ENCODE results near the gene IFFO2.

IFFO2 gene

DNA sequence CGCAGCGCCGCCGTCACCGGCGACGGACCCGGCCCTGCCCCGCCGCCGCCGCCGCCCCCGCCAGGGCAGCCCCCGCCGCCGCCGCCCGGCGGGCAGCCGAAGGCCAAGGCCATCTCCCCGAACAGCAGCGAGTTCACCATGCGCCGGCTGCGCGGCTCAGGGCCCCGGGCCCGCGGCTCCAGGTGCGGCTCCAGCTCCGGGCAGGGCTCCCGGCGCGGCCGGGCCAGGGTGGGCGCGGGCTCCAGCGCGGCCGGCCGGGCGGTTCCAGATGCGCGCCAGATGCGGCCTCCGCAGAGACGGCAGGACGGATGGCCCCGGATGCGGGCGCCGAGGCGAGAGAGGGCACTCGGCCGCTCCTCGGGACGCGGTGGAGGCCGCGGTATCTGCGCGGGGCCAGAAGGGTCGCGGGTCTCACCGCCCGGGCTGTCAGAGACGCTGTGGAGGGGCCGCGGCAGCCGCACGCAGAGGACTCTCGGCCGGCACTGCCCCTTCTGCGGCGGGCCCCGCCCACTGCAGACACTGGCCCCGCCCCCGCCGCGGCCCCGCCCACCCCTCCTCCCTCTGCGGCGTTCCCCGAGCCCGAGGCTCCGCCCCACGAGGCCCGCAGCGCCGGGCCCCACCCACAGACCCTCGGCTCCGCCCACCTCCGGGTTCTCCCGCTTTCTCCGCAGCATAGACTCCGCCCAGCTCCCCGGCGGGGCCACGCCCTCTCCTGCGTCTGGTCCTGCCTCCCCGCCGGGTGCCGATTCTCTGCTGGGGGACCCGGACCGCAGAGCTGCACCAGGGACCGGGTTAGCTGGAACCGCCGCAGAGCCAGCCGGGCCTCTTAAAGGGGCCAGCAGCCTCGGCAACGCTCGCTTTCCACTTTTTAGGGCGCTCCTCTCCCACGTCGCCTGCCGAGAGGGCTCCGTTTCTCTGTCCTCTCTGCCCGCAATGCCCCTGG, at the start of gene IFFO2:
Gene IFFO2, minus strand, starts transcription at position 484 of the 943 bp plus-strand sequence. Its CDS starts 344 bp downstream, at position 140.
- peak; percentile 96 for DNase-seq

DNA sequence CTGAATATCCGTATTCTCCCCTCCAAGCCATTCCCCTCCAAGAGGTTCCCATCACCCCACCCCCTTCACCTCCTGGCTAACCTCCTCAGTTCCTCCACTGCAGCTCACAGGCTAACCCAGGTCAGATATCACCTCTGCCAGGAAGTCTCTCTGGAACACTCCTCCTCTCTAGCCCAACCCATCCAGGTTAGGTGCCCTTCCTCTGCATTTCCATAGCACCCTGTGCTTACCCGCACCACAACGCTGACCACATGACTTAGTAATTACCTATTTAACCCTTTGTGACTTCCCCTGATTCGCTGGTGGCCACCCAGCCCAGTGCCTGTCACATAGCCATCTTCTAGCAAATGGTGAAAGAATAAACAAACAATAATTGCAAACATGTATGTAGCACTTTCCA, 49.5 kb upstream of the IFFO2 start:
- DNase-seq, result no peak

DNA sequence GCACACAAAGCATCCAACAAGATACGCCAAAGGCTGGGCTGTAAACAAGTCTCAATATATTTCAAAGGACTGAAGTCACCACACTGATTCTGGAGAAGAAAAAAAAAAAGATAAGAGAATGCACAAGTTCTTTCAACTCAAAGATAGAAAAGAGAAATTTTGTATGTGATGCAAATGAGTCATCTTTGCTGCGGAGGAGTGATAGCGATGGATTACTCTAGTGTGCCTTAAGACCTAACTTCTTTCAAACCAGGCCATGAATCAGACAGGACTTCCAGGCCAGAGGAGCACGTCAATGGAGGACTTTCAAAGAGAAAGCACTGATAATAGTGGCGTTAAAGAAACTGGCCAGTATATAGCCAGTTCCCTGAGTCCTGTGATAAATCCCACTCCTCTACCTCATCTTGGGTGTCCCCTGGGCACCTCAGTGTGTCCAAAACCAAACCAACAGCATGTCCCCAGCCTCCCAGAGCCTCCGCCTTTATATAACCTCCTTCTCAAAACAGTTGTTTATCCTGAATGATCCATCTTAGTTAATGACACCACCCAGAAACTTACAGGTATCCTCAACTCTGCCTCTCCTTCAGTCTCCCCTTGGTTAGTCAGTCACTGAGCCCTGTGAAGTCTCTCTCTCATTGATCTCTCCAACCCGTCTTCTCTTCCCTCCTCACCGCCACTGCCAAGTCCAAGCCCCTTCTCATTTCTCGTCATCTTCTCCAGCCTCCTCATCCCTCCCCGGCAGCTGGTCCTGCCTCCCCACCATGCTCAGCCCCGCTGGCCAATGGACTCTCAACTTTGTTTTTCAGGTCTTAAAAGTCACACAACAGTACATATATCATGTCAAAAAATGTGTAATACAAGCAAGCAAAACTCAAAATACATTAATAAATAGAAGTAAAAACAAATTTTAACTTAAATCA, 47.2 kb upstream of the IFFO2 start:
- DNase-seq, result no peak

DNA sequence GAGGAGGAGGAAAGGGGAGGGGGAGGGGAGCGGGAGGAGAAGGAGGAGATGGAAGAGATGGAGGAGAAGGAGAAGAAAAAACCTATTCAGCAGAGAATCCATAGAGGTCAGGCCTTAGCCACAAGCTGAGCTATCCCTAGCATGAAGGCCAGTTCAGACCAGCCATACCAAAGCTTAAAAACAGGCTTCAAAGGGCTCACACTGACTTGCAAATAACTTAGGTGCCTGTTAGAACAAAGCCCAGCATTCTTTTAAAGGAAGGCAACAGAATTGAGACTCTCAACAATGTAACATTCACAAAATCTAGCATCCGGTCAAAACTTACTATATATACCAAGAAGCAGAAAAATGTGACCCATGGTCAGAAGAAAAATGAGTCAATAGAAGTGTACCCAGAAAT, 43.6 kb upstream of the IFFO2 start:
- DNase-seq, result no peak

DNA sequence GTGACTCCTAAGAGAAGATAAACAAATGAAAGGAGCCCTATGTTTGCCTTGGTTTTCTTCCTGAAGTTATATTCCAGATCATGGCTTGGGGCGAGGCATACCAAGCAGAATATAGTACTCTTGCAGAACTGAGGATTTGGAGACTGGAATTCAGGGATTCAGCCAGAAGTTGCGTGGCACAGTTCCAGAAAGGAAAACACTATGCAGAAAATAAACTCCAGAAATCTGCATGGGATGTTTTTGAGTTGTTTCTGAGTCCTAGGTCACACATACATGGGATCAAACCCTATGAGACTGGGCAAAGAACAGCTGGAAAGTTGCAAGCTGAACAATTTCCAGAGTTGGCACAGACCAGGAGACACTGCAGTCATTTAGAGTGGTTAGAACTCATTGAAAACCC, 42.9 kb upstream of the IFFO2 start:
- no peak for DNase-seq

DNA sequence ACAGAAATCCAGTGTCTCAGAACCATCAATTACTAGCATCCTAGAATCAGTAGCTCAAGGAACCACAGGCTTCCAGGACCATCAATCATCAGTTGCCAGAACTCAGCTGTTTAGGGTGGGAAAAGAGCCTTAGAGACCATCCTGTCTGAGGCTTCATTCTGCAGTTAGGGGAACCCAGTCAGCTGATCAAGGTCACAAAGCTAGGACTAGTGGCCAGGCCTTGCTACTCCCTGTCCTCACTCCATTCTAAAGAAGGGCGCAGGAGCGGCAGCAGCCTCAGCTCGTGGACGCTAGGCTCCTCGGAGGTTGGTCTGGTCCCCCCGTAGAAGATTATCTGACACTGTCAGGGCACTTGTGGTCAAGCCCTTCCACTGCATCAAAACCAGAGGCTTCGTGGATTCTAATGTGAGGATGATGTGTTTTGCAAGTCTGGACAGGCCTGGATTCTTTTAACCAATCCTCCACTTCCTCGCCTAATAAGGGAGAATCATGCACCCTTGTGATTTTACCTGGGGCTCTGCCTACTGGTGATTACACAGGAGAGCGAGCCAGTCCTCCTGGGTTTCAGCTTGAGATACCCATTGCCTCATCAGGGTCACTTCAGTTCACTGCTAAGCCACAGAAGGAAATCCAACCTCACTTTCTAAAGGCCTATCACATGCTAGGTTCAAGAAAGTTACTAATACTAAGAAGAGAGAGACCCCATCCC, 41.7 kb upstream of the IFFO2 start:
- DNase-seq, result no peak

DNA sequence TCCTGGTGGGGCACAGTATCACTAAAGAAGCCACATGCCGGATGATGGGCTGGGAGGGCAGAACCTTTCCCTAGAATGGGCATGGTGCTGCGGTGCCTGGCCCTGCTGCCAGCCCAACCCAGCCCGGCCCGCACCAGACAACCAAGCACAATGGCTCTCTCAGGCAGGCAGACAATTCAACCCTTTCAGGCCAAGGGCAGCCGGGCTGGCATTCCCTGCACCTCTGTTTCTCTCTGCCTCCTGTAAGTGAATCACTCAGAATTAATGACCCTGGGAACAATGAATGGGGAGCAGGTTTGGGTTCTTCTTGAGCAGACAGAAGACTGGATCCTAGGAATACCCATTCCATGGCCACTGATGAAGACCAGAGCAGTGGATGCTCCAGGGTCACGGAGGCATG, 41.0 kb upstream of the IFFO2 start:
- no peak for DNase-seq

DNA sequence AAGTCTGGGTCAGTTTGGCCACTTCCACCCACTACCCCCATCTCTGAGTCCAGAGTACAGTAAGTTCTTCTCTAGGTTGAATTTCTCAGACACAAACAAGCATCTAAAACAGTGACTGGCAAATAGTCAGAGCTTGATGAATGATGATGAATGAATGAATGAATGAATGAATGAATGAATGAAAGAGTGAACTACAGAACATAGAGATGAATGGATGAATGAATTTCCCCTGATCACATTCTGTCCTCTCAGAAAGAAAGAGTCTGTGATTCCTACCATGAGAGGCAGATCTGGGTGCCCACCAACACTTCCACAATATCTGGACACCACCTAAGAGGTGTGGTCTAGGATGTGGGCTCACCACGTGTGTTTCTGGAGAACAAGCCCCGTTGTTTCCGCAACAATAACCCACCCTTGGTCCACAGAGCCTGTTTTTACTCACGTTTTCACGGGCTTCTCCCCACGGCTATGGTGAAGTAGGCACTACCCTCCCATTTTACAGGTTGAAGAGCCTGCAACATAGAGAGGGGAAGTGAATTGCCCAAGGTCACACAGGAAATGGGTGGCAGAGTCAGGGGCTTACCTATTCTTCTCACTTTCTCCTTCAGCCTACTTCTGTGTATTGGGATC, 40.2 kb upstream of the IFFO2 start:
- no peak for DNase-seq

DNA sequence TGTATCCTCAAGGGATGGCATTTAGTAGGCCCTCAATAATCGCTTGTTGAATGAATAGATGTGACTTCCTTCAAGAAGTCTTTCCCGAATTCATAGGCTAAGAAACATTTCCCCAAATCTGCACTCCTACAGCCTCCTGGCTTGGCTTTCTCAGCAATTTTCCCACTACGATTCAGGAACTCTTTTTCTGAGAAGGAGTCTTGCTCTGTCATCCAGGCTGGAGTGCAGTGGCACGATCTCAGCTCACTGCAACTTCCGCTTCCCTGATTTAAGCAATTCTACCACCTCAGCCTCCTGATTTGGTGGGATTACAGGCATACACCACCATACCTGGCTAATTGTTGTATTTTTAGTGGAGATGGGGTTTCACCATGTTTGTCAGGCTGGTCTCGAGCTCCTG, 37.9 kb upstream of the IFFO2 start:
- no peak for DNase-seq

DNA sequence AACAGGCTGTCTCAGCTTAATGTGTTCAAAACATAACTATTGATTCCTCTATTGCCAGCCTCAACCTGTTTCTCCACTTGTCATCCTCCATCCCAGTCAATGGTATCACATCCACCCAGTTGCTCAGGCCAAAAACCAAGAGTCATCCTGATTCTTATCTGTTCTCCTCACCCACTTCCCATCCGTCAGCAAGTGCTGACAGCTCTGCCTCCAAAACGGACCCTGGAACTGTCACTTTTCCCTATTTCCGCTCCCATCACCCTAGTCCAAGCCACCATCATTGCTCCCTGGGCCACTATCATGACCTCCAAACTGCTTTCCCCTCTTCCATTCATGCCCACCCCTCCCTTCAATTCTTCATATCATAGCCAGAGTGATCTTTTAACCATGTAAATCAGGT, 36.2 kb upstream of the IFFO2 start:
- DNase-seq, result no peak

DNA sequence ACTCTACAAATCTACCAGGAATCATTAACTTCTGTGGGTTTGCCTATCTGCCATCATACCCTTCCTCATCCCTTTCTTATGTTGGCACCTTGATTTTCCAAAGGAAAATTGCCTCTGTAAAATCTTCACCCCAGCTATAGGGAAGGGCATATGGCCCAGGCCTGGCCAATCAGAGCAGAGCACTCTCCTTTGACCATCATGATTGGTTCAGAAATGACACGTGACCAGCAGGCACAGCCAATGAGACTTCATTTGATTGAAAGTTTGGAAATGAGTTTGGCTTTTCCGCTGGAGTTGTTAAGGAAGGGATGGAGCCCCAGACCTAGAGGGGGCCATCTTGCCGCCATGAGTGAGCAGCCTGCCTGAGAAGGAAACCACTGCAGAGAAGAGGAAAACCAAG, 35.1 kb upstream of the IFFO2 start:
- DNase-seq, result no peak

DNA sequence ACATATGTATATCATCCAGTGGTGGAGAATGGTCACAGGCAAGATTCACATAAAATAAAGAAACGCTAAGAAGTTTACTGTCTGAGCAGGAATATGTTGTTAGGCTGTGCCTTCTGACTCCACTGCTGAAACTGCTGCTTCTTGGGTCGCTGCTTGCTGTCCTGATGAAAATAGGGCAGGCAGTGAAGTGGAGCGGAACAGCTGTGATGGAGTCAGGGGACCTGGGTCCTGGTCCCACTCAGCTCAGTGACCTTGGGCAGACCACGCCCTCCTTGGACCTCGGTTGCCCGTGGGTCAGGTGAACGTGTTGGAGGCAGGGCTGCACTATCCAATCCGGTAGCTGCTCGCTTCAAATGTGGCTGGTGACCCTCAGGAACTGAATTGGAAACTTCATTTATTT, 33.4 kb upstream of the IFFO2 start:
- DNase-seq, result no peak

DNA sequence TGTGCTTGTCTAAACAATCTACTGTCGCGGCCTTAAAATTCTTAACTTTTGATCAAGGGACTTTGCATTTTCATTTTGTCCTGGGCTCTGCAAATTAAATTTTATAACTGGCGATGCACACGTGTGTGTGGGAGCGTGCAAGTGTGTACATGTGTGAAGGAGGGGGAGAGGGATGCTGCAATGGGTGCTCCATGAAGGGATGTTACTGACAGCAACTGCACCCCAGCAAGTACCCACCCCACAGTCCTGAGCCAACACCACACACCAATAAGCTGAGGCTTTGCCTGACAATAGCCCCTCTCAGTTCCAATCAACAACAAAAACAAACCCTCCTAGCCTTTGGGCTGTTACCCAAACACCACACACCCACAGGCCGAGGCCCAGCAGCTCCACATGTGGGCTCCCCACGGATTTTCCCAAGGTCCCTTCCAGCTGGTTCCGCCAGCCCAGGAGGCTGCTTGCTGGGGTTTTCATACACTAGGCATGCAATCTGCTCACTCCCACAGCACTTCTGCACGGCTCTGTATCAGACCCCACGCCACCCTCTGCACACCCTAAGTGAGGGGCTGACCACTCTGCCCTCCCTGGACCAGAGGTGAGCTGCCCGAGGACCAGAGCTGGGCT, 32.8 kb upstream of the IFFO2 start:
- no peak for DNase-seq

DNA sequence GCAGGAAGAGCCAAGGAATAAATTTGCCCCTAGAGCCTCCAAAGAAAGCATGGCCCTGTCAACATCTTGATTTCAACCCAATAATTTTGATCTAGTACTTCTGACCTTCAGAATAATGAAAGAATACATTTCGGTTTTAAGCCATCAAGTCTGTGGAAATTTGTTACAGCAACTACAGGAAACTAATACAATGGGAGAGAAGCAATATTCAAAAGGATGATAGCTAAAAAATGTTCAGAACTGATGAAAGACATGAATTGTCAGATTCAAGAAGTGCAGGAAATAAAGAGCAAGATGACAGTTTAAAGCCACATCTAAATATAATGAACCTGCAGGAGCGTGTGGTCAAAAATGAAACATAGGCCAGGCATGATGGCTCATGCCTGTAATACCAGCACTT, 24.8 kb upstream of the IFFO2 start:
- no peak for DNase-seq

DNA sequence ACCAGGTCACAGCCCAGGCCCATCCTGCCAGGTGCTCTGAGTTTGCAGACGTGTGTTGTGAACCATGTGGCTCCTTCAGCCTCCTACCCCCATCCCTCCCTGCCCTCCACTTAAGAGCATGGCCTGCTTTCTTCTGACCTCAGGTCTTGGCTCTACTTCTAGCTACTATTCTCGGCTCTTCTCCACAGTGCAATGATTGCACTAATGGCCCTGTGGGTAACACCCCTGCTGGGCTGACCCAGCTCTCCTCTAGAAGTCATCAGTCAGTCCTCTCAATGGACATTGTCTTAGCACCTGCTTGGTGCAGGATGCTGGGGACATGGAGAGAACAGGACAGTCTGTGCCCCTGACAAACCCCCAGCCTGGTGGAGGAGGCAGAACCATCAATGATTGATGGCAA, 22.2 kb upstream of the IFFO2 start:
- no peak for DNase-seq

DNA sequence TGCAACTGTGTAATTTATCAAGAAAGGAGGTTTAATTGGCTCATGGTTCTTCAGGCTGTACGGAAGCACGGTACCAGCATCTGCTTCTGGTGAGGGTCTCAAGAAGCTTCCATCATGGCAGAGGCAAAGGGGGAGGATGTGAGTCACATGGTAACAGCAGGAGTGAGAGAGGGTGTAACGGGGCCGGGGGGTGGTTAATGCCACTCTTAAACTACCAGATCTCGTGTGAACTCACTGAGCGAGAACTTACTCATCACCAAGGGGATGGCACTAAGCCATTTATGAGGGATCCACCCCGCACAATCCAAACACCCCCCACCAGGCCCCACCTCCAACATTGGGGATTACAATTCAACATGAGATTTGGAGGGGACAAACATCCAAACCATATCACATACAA, 21.0 kb upstream of the IFFO2 start:
- DNase-seq, result no peak

DNA sequence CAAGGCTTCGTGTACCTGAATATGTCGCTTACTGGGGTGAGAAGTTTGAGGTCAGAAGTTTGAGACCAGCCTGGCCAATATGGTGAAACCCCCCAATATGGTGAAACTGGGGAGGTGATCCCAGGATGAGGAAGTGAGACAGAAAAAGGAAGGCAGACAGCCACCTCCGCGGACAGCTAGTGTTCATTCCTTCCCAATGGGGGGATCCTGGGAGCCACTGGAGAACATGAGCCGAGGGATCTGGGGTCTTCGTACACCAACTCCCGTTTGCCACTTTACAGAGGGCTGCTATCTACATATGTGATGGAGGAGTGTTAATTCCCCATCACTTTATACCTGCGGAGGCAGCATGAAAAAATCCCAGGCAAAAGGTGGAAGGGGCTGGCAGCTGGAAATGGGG, 19.6 kb upstream of the IFFO2 start:
- DNase-seq, result no peak

DNA sequence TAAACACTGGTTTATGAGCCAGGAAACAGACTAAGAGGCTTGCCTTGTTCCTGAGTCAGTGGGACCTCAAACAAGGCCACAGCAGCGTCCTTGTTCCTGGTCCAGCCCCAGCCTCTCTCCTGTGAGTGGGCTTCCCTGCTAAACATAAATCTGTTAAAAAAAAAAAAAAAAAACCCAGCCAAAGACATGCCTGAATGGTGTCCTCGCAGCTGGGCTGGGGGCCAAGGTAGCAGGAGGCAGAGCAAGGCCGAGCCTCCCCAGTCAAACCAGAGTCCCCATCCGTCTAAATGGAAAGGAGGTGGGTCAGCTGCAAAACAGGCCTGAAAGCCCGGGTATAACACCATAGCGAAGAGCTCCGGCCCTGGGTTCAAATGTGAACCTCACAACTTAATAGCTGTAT, 18.1 kb upstream of the IFFO2 start:
- no peak for DNase-seq

DNA sequence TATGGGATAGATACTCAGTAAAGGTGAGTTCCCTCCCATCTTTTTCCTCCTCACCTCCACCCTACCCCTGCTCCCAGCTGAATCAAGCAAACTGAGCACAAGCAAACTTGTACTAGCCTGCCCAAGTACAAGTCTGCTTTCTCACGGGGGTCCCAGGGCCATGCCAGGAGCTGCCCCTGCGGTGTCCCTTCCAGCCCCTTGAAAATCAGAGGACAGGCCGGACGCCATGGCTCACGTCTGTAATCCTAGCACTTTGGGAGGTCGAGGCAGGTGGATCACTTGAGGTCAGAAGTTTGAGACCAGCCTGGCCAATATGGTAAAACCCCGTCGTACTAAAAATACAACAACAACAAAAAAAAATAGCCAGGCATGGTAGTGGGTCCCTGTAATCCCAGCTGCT, 17.5 kb upstream of the IFFO2 start:
- DNase-seq, result no peak

DNA sequence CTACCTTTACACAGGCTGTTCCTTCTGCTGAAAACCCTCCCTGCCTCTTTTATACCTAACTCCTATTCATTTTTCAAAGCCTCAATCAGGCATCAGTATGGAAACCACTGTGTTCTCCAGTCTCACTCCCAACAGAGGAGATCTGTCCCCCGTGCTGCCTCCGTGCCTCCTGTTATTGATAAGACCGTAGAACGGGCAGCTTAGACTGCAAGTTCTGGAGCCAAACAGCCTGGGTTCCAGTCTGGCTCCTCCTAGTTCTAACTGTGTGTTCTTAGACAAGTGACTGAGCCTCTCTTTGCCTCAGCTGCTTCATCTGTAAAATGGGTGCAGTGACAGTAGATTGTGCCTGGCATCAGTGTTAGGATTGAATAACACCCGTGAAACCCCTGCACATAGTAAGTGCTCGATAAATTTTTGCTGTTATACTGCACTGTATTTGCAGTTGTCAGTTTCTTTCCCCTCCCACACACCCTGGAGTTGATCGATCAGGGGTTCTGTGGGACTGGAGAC, 17.0 kb upstream of the IFFO2 start:
- no peak for DNase-seq

DNA sequence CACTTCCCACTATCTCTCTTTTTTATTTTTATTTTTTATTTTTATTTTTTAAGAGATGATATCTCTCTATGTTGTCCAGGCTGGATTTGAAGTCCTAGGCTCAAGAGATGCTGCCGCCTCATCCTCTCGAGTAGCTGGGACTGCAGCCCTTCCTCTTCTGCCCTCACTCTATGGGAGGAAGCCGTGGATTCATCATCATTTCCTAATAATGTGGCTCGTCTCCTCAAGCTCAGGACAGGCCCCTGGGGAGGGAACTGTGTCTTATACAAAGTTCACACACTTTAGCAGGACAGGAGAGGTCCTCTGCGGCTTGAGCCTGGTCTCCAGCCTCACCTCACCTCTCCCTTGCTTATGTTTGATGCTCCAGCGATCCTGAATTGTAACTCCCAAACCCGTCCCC, 16.5 kb upstream of the IFFO2 start:
- no peak for DNase-seq

DNA sequence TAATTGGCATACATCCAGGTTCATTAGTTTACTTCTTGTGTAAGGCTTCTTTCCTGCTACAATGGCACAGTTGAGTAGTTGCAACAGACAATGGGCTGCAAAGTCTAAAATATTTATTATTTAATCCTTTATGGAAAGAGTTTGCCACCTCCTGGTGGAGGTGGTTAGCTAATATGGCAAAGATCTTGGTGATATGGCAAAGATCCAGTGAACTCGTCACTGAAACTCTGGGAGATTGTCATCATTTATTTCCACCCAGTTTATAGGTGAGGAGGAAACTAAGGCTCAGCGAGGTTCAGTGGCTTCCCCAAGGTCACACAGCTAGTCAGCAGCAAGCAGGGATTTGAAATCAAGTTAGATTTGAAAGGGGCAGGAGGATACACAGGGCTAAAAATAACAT, 16.1 kb upstream of the IFFO2 start:
- no peak for DNase-seq
